ENCODE results near the gene FLNA. TPM values are rescaled to one million over a fixed set of nuclear protein-coding genes. Genes with fewer than 3 reads are reported as not detected.
A peak's percentile ranks its signal among the peaks of the same experiment; 100 is the strongest.

Gene FLNA
- total RNA-seq, 1 donor from 2014 or later: 2,809 TPM

DNA sequence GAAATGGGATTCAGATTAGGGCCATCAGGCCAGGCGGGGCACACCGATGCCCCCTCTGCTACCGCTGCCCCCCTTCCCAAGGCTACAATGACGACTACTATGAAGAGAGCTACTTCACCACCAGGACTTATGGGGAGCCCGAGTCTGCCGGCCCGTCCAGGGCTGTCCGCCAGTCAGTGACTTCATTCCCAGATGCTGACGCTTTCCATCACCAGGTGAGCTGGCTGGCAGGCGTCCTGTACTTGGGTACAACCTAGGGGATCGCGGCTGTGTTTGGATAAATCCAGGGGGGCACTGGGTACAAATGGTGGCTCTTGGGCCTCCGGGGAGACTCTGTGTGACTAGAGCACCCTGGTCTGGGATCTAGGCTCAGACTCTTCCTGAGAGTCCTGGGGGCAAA is 5.7 kb upstream of the FLNA start:
- Mint-ChIP-seq H3K27me3 (ENCODE audit: low read depth, unreplicated experiment) (no peaks in the 10 kb centered on the region), H3K27ac (ENCODE audit: unreplicated experiment) (peak overlapping the region; percentile 98), H3K4me3 (ENCODE audit: unreplicated experiment) (peak overlapping the region; percentile 92), H3K36me3 (ENCODE audit: low read depth, unreplicated experiment) (no peaks in the 10 kb centered on the region), H3K9me3 (ENCODE audit: unreplicated experiment) (no peaks in the 10 kb centered on the region), H3K4me1 (ENCODE audit: low read depth, unreplicated experiment) (peaks cover 7% of the 10 kb centered on the region)
- Histone ChIP-seq H4K20me1 (ENCODE audit: insufficient read depth, low read length) (peaks cover 24% of the 10 kb centered on the region), H3K27ac (ENCODE audit: low read depth, low read length) (peak overlapping the region; percentile 92), H3K4me3 (ENCODE audit: insufficient read depth, low read depth, low read length) (peak overlapping the region; percentile 69), H3K9me3 (ENCODE audit: insufficient read depth, low read depth, low read length) (no peaks in the 10 kb centered on the region), H3K36me3 (ENCODE audit: insufficient read depth, low read length) (no peaks in the 10 kb centered on the region), H3K4me2 (ENCODE audit: low read length) (peak overlapping the region; percentile 93), H3K4me1 (ENCODE audit: insufficient read depth, low read length) (peaks cover 13% of the 10 kb centered on the region), H3K27me3 (ENCODE audit: insufficient read depth, low read length) (no peaks in the 10 kb centered on the region), H2AFZ (ENCODE audit: low read depth, low read length) (no peak overlapping the region), H3K9ac (ENCODE audit: low read length) (peak overlapping the region; percentile 98), H3K79me2 (ENCODE audit: insufficient read depth, low read length) (peaks cover 31% of the 10 kb centered on the region)
- DNase-seq (ENCODE audit: low read depth): no peak
- TF ChIP-seq, protein P1, sequence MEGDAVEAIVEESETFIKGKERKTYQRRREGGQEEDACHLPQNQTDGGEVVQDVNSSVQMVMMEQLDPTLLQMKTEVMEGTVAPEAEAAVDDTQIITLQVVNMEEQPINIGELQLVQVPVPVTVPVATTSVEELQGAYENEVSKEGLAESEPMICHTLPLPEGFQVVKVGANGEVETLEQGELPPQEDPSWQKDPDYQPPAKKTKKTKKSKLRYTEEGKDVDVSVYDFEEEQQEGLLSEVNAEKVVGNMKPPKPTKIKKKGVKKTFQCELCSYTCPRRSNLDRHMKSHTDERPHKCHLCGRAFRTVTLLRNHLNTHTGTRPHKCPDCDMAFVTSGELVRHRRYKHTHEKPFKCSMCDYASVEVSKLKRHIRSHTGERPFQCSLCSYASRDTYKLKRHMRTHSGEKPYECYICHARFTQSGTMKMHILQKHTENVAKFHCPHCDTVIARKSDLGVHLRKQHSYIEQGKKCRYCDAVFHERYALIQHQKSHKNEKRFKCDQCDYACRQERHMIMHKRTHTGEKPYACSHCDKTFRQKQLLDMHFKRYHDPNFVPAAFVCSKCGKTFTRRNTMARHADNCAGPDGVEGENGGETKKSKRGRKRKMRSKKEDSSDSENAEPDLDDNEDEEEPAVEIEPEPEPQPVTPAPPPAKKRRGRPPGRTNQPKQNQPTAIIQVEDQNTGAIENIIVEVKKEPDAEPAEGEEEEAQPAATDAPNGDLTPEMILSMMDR (IDR thresholded peaks at IDR 0.05; ENCODE audit: insufficient read depth, low read depth, low read length): no peak
- TF ChIP-seq EZH2 (IDR thresholded peaks at IDR 0.05; ENCODE audit: insufficient read depth, low read length): no peak
- no peak for FAIRE-seq

DNA sequence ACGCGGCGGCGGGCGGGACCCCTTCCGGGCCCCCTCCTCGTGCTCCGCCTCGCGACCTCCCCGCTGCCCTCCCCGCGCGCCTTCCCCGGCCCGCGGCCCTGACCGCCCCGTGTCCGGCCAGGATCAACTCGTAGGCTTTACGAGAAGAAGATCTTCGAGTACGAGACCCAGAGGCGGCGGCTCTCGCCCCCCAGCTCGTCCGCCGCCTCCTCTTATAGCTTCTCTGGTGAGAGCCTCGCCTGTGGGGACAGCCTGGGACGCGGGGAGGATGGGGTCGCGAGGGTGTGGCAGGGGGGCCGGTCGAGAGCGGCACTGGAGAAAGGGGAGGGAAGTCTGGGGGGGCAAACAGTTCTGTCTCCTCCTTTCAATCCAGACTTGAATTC is 5.1 kb upstream of the FLNA start:
- Mint-ChIP-seq H3K27me3 (ENCODE audit: low read depth, unreplicated experiment) (no peaks in the 10 kb centered on the region), H3K27ac (ENCODE audit: unreplicated experiment) (peak overlapping the region; percentile 98), H3K4me1 (ENCODE audit: low read depth, unreplicated experiment) (peaks cover 7% of the 10 kb centered on the region), H3K4me3 (ENCODE audit: unreplicated experiment) (peak overlapping the region; percentile 92), H3K9me3 (ENCODE audit: unreplicated experiment) (no peaks in the 10 kb centered on the region), H3K36me3 (ENCODE audit: low read depth, unreplicated experiment) (no peaks in the 10 kb centered on the region)
- no peak overlapping the region for H2AFZ ChIP-seq (ENCODE audit: low read depth, low read length)
- DNase-seq (ENCODE audit: low read depth): no peak
- peak overlapping the region; percentile 69 for H3K4me3 ChIP-seq (ENCODE audit: insufficient read depth, low read depth, low read length)
- FAIRE-seq: no peak
- H3K4me1 ChIP-seq (ENCODE audit: insufficient read depth, low read length): peaks cover 16% of the 10 kb centered on the region
- peak overlapping the region; percentile 93 for H3K4me2 ChIP-seq (ENCODE audit: low read length)
- H3K9me3 ChIP-seq (ENCODE audit: insufficient read depth, low read depth, low read length): no peaks in the 10 kb centered on the region
- no peaks in the 10 kb centered on the region for H3K27me3 ChIP-seq (ENCODE audit: insufficient read depth, low read length)
- no peaks in the 10 kb centered on the region for H3K36me3 ChIP-seq (ENCODE audit: insufficient read depth, low read length)
- H3K9ac ChIP-seq (ENCODE audit: low read length): peak overlapping the region; percentile 98
- peak overlapping the region; percentile 92 for H3K27ac ChIP-seq (ENCODE audit: low read depth, low read length)
- peaks cover 34% of the 10 kb centered on the region for H3K79me2 ChIP-seq (ENCODE audit: insufficient read depth, low read length)
- TF ChIP-seq, protein P1 (IDR thresholded peaks at IDR 0.05; ENCODE audit: insufficient read depth, low read depth, low read length): no peak
- peaks cover 24% of the 10 kb centered on the region for H4K20me1 ChIP-seq (ENCODE audit: insufficient read depth, low read length)

DNA sequence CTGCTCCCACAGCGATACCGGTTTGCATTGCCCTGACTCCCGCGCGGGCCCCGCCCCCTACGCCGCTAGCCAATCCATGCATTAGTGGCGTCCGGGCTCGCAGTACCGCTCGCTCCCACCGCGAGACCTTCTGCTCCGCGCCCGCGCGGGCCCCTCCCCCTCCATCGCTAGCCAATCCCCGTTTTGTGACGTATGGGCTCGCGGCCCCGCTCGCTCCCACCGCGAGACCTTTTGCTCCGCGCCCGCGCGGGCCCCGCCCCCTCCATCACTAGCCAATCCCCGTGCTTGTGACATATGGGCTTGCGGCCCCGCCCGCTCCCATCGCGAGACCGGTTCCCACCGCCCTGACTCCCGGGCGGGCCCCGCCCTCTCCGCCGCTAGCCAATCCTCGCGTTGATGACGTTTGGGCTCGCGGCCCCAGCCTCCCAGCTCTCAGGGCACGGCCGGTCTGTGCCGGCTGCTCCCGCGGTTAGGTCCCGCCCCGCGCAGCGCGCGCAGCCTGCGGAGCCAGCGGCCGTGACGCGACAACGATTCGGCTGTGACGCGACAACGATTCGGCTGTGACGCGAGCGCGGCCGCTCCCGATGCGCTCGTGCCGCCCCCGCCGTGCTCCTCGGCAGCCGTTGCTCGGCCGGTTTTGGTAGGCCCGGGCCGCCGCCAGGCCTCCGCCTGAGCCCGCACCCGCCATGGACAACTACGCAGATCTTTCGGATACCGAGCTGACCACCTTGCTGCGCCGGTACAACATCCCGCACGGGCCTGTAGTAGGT is 4.5 kb upstream of the FLNA start, which contains the start of gene EMD:
TSS of gene EMD (plus strand) at position 497 of the 770 bp plus-strand sequence. CDS start at position 687, 190 bp downstream.
- H3K9me3 Mint-ChIP-seq (ENCODE audit: unreplicated experiment): no peaks in the 10 kb centered on the region
- peaks cover 7% of the 10 kb centered on the region for H3K4me1 Mint-ChIP-seq (ENCODE audit: low read depth, unreplicated experiment)
- peak within 1 kb of the TSS; percentile 92 for H3K27ac ChIP-seq (ENCODE audit: low read depth, low read length)

More for the DNA sequence above, 4.5 kb upstream of the FLNA start, which contains the start of gene EMD:
- Mint-ChIP-seq H3K27ac (ENCODE audit: unreplicated experiment) (peak within 1 kb of the TSS; percentile 98), H3K4me3 (ENCODE audit: unreplicated experiment) (peak within 1 kb of the TSS; percentile 92), H3K36me3 (ENCODE audit: low read depth, unreplicated experiment) (no peaks in the 10 kb centered on the region), H3K27me3 (ENCODE audit: low read depth, unreplicated experiment) (no peaks in the 10 kb centered on the region)
- Histone ChIP-seq H3K9ac (ENCODE audit: low read length) (peak within 1 kb of the TSS; percentile 98), H2AFZ (ENCODE audit: low read depth, low read length) (peak within 1 kb of the TSS; percentile 47), H3K4me2 (ENCODE audit: low read length) (peak within 1 kb of the TSS; percentile 93), H3K4me3 (ENCODE audit: insufficient read depth, low read depth, low read length) (peak within 1 kb of the TSS; percentile 69), H3K4me1 (ENCODE audit: insufficient read depth, low read length) (peaks cover 16% of the 10 kb centered on the region), H3K27me3 (ENCODE audit: insufficient read depth, low read length) (no peaks in the 10 kb centered on the region), H3K9me3 (ENCODE audit: insufficient read depth, low read depth, low read length) (no peaks in the 10 kb centered on the region), H3K36me3 (ENCODE audit: insufficient read depth, low read length) (no peaks in the 10 kb centered on the region), H4K20me1 (ENCODE audit: insufficient read depth, low read length) (peaks cover 26% of the 10 kb centered on the region), H3K79me2 (ENCODE audit: insufficient read depth, low read length) (peaks cover 38% of the 10 kb centered on the region)
- FAIRE-seq: no peak
- TF ChIP-seq, protein P1 (IDR thresholded peaks at IDR 0.05; ENCODE audit: insufficient read depth, low read depth, low read length): no peak
- TF ChIP-seq EZH2 (IDR thresholded peaks at IDR 0.05; ENCODE audit: insufficient read depth, low read length): no peak
- peak; percentile 90 for DNase-seq (ENCODE audit: low read depth)

Measured in astrocyte (in vitro differentiated cells and primary cell).